ENCODE data around the gene TENM3. TPM values are rescaled to one million over a fixed set of nuclear protein-coding genes. Genes with fewer than 3 reads are reported as not detected.

Gene TENM3
- total RNA-seq, 3 donors from 2014 or later = 0.58 to 19.2 (median 0.70) TPM

DNA sequence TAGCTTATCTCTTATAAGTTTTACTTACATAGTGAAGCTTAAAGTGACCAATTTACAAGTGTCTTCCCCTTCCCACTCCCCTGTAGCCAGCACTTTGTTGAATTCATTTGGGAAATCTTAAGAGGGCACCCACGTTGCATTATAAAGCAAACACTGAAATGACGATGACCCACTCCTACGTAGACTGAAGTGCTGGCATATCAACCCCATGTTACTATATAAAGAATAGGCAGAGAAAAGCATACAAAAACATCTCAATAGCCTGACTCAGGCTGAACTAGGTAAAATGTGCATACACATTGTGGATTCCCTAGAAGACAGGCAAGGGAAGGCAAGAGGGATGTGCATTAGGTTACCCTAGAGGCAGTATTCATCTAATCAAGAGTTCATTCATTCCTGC, 313.4 kb downstream of the TENM3 start:
- Histone ChIP-seq H3K9me3 (no peaks in the 10 kb centered on the region), H3K36me3 (ENCODE audit: low read depth) (no peaks in the 10 kb centered on the region), H3K4me1 (ENCODE audit: low read depth) (no peaks in the 10 kb centered on the region), H3K4me3 (no peak overlapping the region)
- intact Hi-C loops (cut with DNase I, micrococcal nuclease) = no loop called here
- no peak for TF ChIP-seq CTCF (IDR thresholded peaks at IDR 0.05)
- ATAC-seq (no peak), DNase-seq (no peak)

- H3K36me3 ChIP-seq (ENCODE audit: low read depth) = no peaks in the 10 kb centered on the region
- H3K9me3 ChIP-seq = no peaks in the 10 kb centered on the region
- no peak for TF ChIP-seq CTCF (IDR thresholded peaks at IDR 0.05)
- no peak overlapping the region for H3K4me3 ChIP-seq
- H3K4me1 ChIP-seq (ENCODE audit: low read depth) = no peaks in the 10 kb centered on the region
- intact Hi-C loops (cut with DNase I, micrococcal nuclease) = no loop called here
- ATAC-seq = no peak
- no peak for DNase-seq
Measured at GRCh38 chr4:182560358-182560757, 317.2 kb downstream of the TENM3 start.

- no peak for TF ChIP-seq CTCF (IDR thresholded peaks at IDR 0.05)
- no peaks in the 10 kb centered on the region for H3K36me3 ChIP-seq (ENCODE audit: low read depth)
- no peaks in the 10 kb centered on the region for H3K4me1 ChIP-seq (ENCODE audit: low read depth)
- H3K9me3 ChIP-seq = no peaks in the 10 kb centered on the region
- H3K4me3 ChIP-seq = no peak overlapping the region
- no peak for DNase-seq
- no peak for ATAC-seq
- intact Hi-C loops (cut with DNase I, micrococcal nuclease) = no loop called here
Measured at GRCh38 chr4:182562350-182562749, 319.1 kb downstream of the TENM3 start.

- Histone ChIP-seq H3K36me3 (ENCODE audit: low read depth) (no peaks in the 10 kb centered on the region), H3K4me1 (ENCODE audit: low read depth) (no peaks in the 10 kb centered on the region), H3K9me3 (no peaks in the 10 kb centered on the region), H3K4me3 (no peak overlapping the region)
- DNase-seq (no peak), ATAC-seq (no peak)
- intact Hi-C loops (cut with DNase I, micrococcal nuclease) = no loop called here
- TF ChIP-seq CTCF (IDR thresholded peaks at IDR 0.05) = no peak
Measured at GRCh38 chr4:182564724-182565369, 321.6 kb downstream of the TENM3 start.

- Histone ChIP-seq H3K4me1 (ENCODE audit: low read depth) (no peaks in the 10 kb centered on the region), H3K4me3 (no peak overlapping the region), H3K36me3 (ENCODE audit: low read depth) (no peaks in the 10 kb centered on the region), H3K9me3 (no peaks in the 10 kb centered on the region)
- ATAC-seq (no peak), DNase-seq (no peak)
- no peak for TF ChIP-seq CTCF (IDR thresholded peaks at IDR 0.05)
- intact Hi-C loops (cut with DNase I, micrococcal nuclease) = no loop called here
Measured at GRCh38 chr4:182567119-182567518, 323.9 kb downstream of the TENM3 start.

DNA sequence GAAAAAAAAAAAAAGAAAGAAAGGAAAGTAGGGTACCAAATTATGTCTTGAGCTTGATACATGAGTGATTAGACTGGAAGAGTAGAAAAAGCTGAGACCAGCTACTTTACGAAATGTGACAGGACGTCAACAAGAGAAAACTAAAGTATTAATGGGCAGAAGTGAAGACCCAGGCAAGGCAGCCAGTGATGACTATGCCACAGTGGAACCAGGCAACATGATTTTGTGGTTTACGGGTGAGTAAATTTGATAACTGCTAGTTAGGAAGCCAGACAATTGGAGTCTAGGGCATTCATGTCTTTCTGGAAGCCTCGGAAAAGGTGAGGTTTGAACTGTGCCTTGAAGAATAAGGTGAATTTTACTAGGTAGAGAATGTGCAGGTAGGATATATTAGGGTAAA, 326.4 kb downstream of the TENM3 start:
- TF ChIP-seq CTCF (IDR thresholded peaks at IDR 0.05) = no peak
- Histone ChIP-seq H3K4me1 (ENCODE audit: low read depth) (no peaks in the 10 kb centered on the region), H3K36me3 (ENCODE audit: low read depth) (no peaks in the 10 kb centered on the region), H3K9me3 (no peaks in the 10 kb centered on the region), H3K4me3 (no peak overlapping the region)
- no peak for ATAC-seq
- intact Hi-C loops (cut with DNase I, micrococcal nuclease) = no loop called here
- DNase-seq = no peak

All from mucosa of descending colon (tissue), 3 donors.